H9 (cell line): ENCODE measurements around the gene NCEH1. TPM values are rescaled to one million over a fixed set of nuclear protein-coding genes. Genes with fewer than 3 reads are reported as not detected.

Experiments
- DNase-seq: peaks from one replicate; pipeline ENCODE4 v3.0.0-alpha.2; 2017
- H2AFZ ChIP-seq: one replicate; pipeline ENCODE4 v1.6.1; 2013; ENCODE audit warnings: mild to moderate bottlenecking, low read length, control low read depth, moderate library complexity
- H2AK5ac ChIP-seq: 2 replicates; pipeline ENCODE4 v1.6.1; 2013; ENCODE audit warnings: low read length, control low read depth, mixed read lengths; ENCODE audit not compliant: insufficient read length
- H2BK120ac ChIP-seq: one replicate; pipeline ENCODE4 v1.6.1; 2013; ENCODE audit warnings: low read depth, mild to moderate bottlenecking, low read length, control low read depth, inconsistent platforms; ENCODE audit not compliant: poor library complexity, severe bottlenecking
- H2BK12ac ChIP-seq: 2 replicates; pipeline ENCODE4 v1.6.1; 2013; ENCODE audit warnings: low read length, control low read depth, mixed read lengths, low read depth; ENCODE audit not compliant: insufficient read length
- H2BK15ac ChIP-seq: 2 replicates; pipeline ENCODE4 v1.6.1; 2013; ENCODE audit warnings: low read depth, low read length, control low read depth
- H2BK20ac ChIP-seq: one replicate; pipeline ENCODE4 v1.6.1; 2013; ENCODE audit warnings: low read depth, mild to moderate bottlenecking, low read length, control low read depth, inconsistent platforms; ENCODE audit not compliant: poor library complexity, severe bottlenecking
- H2BK5ac ChIP-seq: 2 replicates; pipeline ENCODE4 v1.6.1; 2013; ENCODE audit warnings: low read length, control low read depth, mixed read lengths; ENCODE audit not compliant: insufficient read length
- H3K14ac ChIP-seq: 2 replicates; pipeline ENCODE4 v1.6.1; 2013; ENCODE audit warnings: low read length, control low read depth; ENCODE audit not compliant: insufficient read depth
- H3K18ac ChIP-seq: 2 replicates; pipeline ENCODE4 v1.6.1; 2013; ENCODE audit warnings: low read depth, mild to moderate bottlenecking, mixed read lengths, low read length, control low read depth; ENCODE audit not compliant: insufficient read length
- H3K23ac ChIP-seq: 2 replicates; pipeline ENCODE4 v1.6.1; 2013; ENCODE audit warnings: low read length, control low read depth, mixed read lengths, low read depth; ENCODE audit not compliant: insufficient read length
- H3K23me2 ChIP-seq: 2 replicates; pipeline ENCODE4 v1.6.1; 2013; ENCODE audit warnings: low read depth, mild to moderate bottlenecking, mixed read lengths, low read length, control low read depth; ENCODE audit not compliant: insufficient read length, poor library complexity, severe bottlenecking
- H3K27ac ChIP-seq: 2 replicates; pipeline ENCODE4 v1.5.1; 2013; ENCODE audit warnings: low read length, control low read depth, mixed read lengths, low read depth; ENCODE audit not compliant: insufficient read length
- H3K27me3 ChIP-seq: 2 replicates; pipeline ENCODE4 v1.6.1; 2013; ENCODE audit warnings: low read length, control low read depth, inconsistent platforms; ENCODE audit not compliant: insufficient read depth
- H3K4ac ChIP-seq: 2 replicates; pipeline ENCODE4 v1.6.1; 2013; ENCODE audit warnings: low read depth, mild to moderate bottlenecking, control low read depth, inconsistent platforms, low read length, moderate library complexity
- H3K4me1 ChIP-seq: 2 replicates; pipeline ENCODE4 v1.6.1; 2013; ENCODE audit warnings: low read length, control low read depth, inconsistent platforms; ENCODE audit not compliant: insufficient read depth
- H3K4me2 ChIP-seq: 2 replicates; pipeline ENCODE4 v1.6.1; 2013; ENCODE audit warnings: low read length, control low read depth, mixed read lengths; ENCODE audit not compliant: insufficient read length, insufficient read depth
- H3K56ac ChIP-seq: 2 replicates; pipeline ENCODE4 v1.6.1; 2013; ENCODE audit warnings: low read depth, mild to moderate bottlenecking, mixed read lengths, low read length, control low read depth; ENCODE audit not compliant: insufficient read length
- H3K79me1 ChIP-seq: 2 replicates; pipeline ENCODE4 v1.6.1; 2013; ENCODE audit warnings: low read depth, mild to moderate bottlenecking, moderate library complexity, low read length, control low read depth, inconsistent platforms; ENCODE audit not compliant: insufficient read depth, poor library complexity, severe bottlenecking
- H3K79me2 ChIP-seq: 2 replicates; pipeline ENCODE4 v1.6.1; 2013; ENCODE audit warnings: low read length, control low read depth, inconsistent platforms; ENCODE audit not compliant: insufficient read depth
- H3K9ac ChIP-seq: 2 replicates; pipeline ENCODE4 v1.6.1; 2013; ENCODE audit warnings: low read length, control low read depth, mixed read lengths; ENCODE audit not compliant: insufficient read length; ENCODE audit errors: extremely low read depth
- H3K9me3 ChIP-seq: one replicate; pipeline ENCODE4 v1.6.1; 2013; ENCODE audit warnings: low read depth, low read length, inconsistent platforms; ENCODE audit not compliant: control insufficient read depth
- H3T11ph ChIP-seq: one replicate; pipeline ENCODE4 v1.6.1; 2013; ENCODE audit warnings: mild to moderate bottlenecking, low read length, control low read depth, inconsistent platforms
- H4K20me1 ChIP-seq: one replicate; pipeline ENCODE4 v1.6.1; 2013; ENCODE audit not compliant: control insufficient read depth, insufficient read length, insufficient read depth
- H4K5ac ChIP-seq: 2 replicates; pipeline ENCODE4 v1.6.1; 2013; ENCODE audit warnings: low read depth, mild to moderate bottlenecking, mixed read lengths, low read length, control low read depth; ENCODE audit not compliant: insufficient read length
- H4K8ac ChIP-seq: replicated peaks from 2 replicates; pipeline ENCODE4 v1.6.1; 2013; ENCODE audit warnings: low read length, control low read depth, mixed read lengths, low read depth; ENCODE audit not compliant: insufficient read length
- H4K91ac ChIP-seq: 2 replicates; pipeline ENCODE4 v1.6.1; 2013; ENCODE audit warnings: low read depth, mild to moderate bottlenecking, moderate library complexity, mixed read lengths, low read length, control low read depth; ENCODE audit not compliant: insufficient read length
- H3K27ac Mint-ChIP-seq, 3 experiments: 2 replicates in 2 of 3; 3 replicates in 1 of 3; pipeline ENCODE4 v1.8.0; 2020 to 2021; ENCODE audit warnings: mixed read lengths in 3 of 3, mild to moderate bottlenecking in 1 of 3, moderate library complexity in 1 of 3
- H3K27me3 Mint-ChIP-seq: 2 replicates; pipeline ENCODE4 v1.8.0; 2021; ENCODE audit warnings: low read depth, mild to moderate bottlenecking, moderate library complexity, mixed read lengths
- H3K36me3 Mint-ChIP-seq, 3 experiments: 2 replicates in 2 of 3; 3 replicates in 1 of 3; pipeline ENCODE4 v1.8.0; 2020 to 2021; ENCODE audit warnings: low read depth in 3 of 3, mixed read lengths in 3 of 3; ENCODE audit not compliant: insufficient read depth in 1 of 3
- H3K4me1 Mint-ChIP-seq, 2 experiments: 2 replicates each; pipeline ENCODE4 v1.8.0; 2020; ENCODE audit warnings: mixed read lengths in 2 of 2
- H3K4me3 Mint-ChIP-seq, 2 experiments: 2 replicates in 1 of 2; 3 replicates in 1 of 2; pipeline ENCODE4 v1.8.0; 2020 to 2021; ENCODE audit warnings: mild to moderate bottlenecking in 2 of 2, mixed read lengths in 2 of 2, moderate library complexity in 1 of 2
- H3K9me3 Mint-ChIP-seq, 2 experiments: 2 replicates in 1 of 2; 3 replicates in 1 of 2; pipeline ENCODE4 v1.8.0; 2020; ENCODE audit warnings: mild to moderate bottlenecking in 2 of 2, mixed read lengths in 2 of 2, moderate library complexity in 1 of 2
- WGBS: extraction: QIAGEN DNeasy Blood & Tissue Kit; methylation state at CpG from one replicate; pipeline ENCODE4 v1.1.7; 2013; ENCODE audit warnings: missing lambda C conversion rate, low lambda C conversion rate, mixed read lengths; ENCODE audit not compliant: insufficient read length; ENCODE audit errors: extremely low coverage; 5-methylcytosine and 5-hydroxymethylcytosine counted together
- total RNA-seq: library from RNA; stranded (reverse); gene quantifications from 2 replicates; pipeline ENCODE4 v1.2.1, GENCODE V29; 2021
- TF ChIP-seq, protein P1 (sequence below): fragments of 200-600 bp; sonication (generic); conservative IDR thresholded peaks from 3 replicates; pipeline ENCODE4 v1.8.0; 2021; ENCODE audit warnings: antibody characterized with exemption, mild to moderate bottlenecking

NCEH1 gene
- total RNA-seq, 1 experiment from 2014 or later: 2.3 TPM

DNA sequence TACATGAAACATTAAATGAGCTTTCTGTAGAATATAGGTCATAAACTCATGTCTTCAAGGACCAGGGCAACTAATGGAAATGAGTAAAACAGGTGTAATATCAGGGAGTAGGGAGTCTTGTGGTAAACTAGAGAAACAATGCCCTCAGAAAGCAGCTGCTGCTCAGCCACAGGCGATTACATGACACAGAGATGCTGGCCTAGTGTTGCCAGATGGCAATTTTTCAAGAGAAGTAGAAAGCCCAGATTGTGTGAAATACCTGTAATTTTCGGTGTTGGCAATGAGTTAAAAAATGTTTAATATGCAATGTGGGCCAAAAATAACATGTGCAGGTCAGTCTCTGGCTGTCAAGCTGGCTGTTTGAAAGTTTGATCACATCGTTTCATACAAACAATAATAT, 23.4 kb downstream of the NCEH1 start:
- H3K9ac ChIP-seq: no peak overlapping the region
- no peak overlapping the region for H2BK120ac ChIP-seq
- no peak overlapping the region for H2AFZ ChIP-seq
- H4K5ac ChIP-seq: no peak overlapping the region
- H3K27me3 ChIP-seq: no peaks in the 10 kb centered on the region
- Mint-ChIP-seq H3K4me3 (no peak overlapping the region), H3K4me1 (peaks cover 4 to 12% of the 10 kb centered on the region in 2 experiments), H3K27ac (no peak overlapping the region), H3K27me3 (no peaks in the 10 kb centered on the region), H3K9me3 (no peaks in the 10 kb centered on the region; a peak in 1 of 5 replicates), H3K36me3 (no peaks in the 10 kb centered on the region; a peak in 1 of 7 replicates)
- no peak for DNase-seq
- H3K4ac ChIP-seq: no peak overlapping the region
- no peak overlapping the region for H2BK5ac ChIP-seq
- no peak overlapping the region for H3K4me2 ChIP-seq
- H3K23me2 ChIP-seq: no peaks in the 10 kb centered on the region
- WGBS: no CpG with 5 or more reads among the region's 3 CpGs
- peaks cover 3% of the 10 kb centered on the region; the same call in 1 of the 2 replicates for H3K4me1 ChIP-seq
- no peaks in the 10 kb centered on the region for H3K79me1 ChIP-seq
- H3K9me3 ChIP-seq: no peaks in the 10 kb centered on the region
- no peak overlapping the region for H2BK15ac ChIP-seq
- H3K14ac ChIP-seq: no peak overlapping the region
- no peaks in the 10 kb centered on the region for H4K20me1 ChIP-seq
- TF ChIP-seq, protein P1, sequence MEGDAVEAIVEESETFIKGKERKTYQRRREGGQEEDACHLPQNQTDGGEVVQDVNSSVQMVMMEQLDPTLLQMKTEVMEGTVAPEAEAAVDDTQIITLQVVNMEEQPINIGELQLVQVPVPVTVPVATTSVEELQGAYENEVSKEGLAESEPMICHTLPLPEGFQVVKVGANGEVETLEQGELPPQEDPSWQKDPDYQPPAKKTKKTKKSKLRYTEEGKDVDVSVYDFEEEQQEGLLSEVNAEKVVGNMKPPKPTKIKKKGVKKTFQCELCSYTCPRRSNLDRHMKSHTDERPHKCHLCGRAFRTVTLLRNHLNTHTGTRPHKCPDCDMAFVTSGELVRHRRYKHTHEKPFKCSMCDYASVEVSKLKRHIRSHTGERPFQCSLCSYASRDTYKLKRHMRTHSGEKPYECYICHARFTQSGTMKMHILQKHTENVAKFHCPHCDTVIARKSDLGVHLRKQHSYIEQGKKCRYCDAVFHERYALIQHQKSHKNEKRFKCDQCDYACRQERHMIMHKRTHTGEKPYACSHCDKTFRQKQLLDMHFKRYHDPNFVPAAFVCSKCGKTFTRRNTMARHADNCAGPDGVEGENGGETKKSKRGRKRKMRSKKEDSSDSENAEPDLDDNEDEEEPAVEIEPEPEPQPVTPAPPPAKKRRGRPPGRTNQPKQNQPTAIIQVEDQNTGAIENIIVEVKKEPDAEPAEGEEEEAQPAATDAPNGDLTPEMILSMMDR: no peak
- H4K8ac ChIP-seq: no peak overlapping the region
- no peak overlapping the region for H2BK12ac ChIP-seq
- H3K79me2 ChIP-seq: no peaks in the 10 kb centered on the region
- no peak overlapping the region for H3K18ac ChIP-seq
- no peak overlapping the region for H3K56ac ChIP-seq
- H3K23ac ChIP-seq: no peak overlapping the region
- no peak overlapping the region for H3K27ac ChIP-seq
- H2BK20ac ChIP-seq: no peak overlapping the region
- no peak overlapping the region for H2AK5ac ChIP-seq
- no peak overlapping the region for H3T11ph ChIP-seq
- no peak overlapping the region for H4K91ac ChIP-seq
